SH-SY5Y (cell line): ENCODE results near the gene C1QTNF8.

ENCODE experiments used
- GATA2 ChIP-seq: IDR thresholded peaks from 2 replicates; pipeline ENCODE4 v1.6.1; 2011; ENCODE audit warnings: mild to moderate bottlenecking, low read depth, low read length
- GATA3 ChIP-seq: IDR thresholded peaks from 2 replicates; pipeline ENCODE4 v1.6.1; 2011; ENCODE audit warnings: low read depth, mild to moderate bottlenecking, low read length, moderate library complexity

DNA sequence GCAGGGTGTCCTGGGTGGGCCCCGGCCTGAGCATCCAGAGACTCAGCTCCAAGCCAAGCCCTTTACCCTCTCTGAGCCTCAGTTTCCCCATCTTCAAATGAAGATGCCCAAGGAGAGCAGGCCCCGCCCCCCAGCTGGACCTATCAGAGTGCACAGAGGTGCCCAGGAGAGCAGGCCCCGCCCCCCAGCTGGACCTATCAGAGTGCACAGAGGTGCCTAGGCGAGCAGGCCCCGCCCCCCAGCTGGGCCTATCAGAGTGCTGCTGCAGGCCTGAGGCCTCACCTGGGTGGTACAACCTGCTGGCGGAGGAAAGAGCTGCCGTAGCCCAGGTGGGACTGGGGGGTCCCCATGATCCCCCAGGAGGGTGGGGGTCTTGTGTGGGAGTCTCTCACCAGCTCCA lies 26.9 kb downstream of the C1QTNF8 start:
- TF ChIP-seq GATA3 (no peak), GATA2 (no peak)
